HCT116 (cell line): Measurements from ENCODE around the gene SLC46A3. TPM values are rescaled to one million over a fixed set of nuclear protein-coding genes. Genes with fewer than 3 reads are reported as not detected.

Experiments used
- ATAC-seq: fragments of 200-7000 bp; cut with Tn5 transposase; 2 replicates; pipeline ENCODE4 v1.9.1; 2020; ENCODE audit warnings: mild to moderate bottlenecking, moderate library complexity
- BruUV-seq: library from RNA; stranded (reverse); fragments of 400-500 nt; replicated peaks from 2 replicates; lab custom pipeline; 2021; lab: Mats Ljungman, UMichigan
- CTCF ChIA-PET: fragments of 300-600 bp; sonication (Branson Sonifier 250); formaldehyde crosslinking; loops from one replicate; lab custom pipeline; 2021; ENCODE audit warnings: antibody characterized with exemption; lab: Charles Lee
- POLR2A ChIA-PET: fragments of 300-600, 350-600 bp; sonication (Branson Sonifier 250); formaldehyde crosslinking; loops from one replicate; lab custom pipeline; 2021; ENCODE audit warnings: antibody characterized with exemption; lab: Charles Lee
- RAD21 ChIA-PET, 2 experiments: fragments of 300-600 bp; sonication (Branson Sonifier 250); formaldehyde crosslinking; loops; one replicate each; lab custom pipeline; 2023; ENCODE audit warnings: low total read pairs in 2 of 2; ENCODE audit not compliant: uncharacterized antibody in 2 of 2, unreplicated experiment in 2 of 2, low non-redundant PET in 1 of 2; lab: Charles Lee
- DNase-seq: peaks from one replicate; pipeline ENCODE4 v3.0.0-alpha.2; 2010; ENCODE audit warnings: low read depth, low spot score
- H2AFZ ChIP-seq: fragments of 200-600 bp; shearing (Covaris generic), sonication (generic); 2 replicates; pipeline ENCODE4 v1.6.1; 2017; ENCODE audit warnings: low read depth, mixed run types, mixed read lengths, antibody characterized with exemption, low read length; ENCODE audit not compliant: poor library complexity, severe bottlenecking
- H3K27ac ChIP-seq: 2 replicates; pipeline ENCODE4 v1.5.1; 2012; ENCODE audit warnings: low read depth, low read length
- H3K27me3 ChIP-seq: fragments of 200-600 bp; sonication (generic); 2 replicates; pipeline ENCODE4 v1.6.1; 2016; ENCODE audit warnings: mixed run types, low read length, mixed read lengths; ENCODE audit not compliant: insufficient read depth
- H3K36me3 ChIP-seq, 2 experiments: fragments of 200-500 bp in 1 of 2; fragments of 200-600 bp in 1 of 2; sonication (Bioruptor generic) in 1 of 2; sonication (generic) in 1 of 2; 2 replicates each; pipeline versions ENCODE4 v1.5.1 to v1.6.1; 2014 to 2016; ENCODE audit warnings: low read length in 2 of 2, inconsistent platforms in 1 of 2, mixed read lengths in 1 of 2, mixed run types in 1 of 2; ENCODE audit not compliant: insufficient read depth in 2 of 2, control insufficient read depth in 1 of 2
- H3K4me1 ChIP-seq, 2 experiments: fragments of 200-600 bp in 1 of 2; sonication (generic) in 1 of 2; 2 replicates each; pipeline versions ENCODE4 v1.5.1 to v1.6.1; 2012 to 2017; ENCODE audit warnings: low read length in 2 of 2, inconsistent platforms in 1 of 2, mild to moderate bottlenecking in 1 of 2, mixed read lengths in 1 of 2, mixed run types in 1 of 2, moderate library complexity in 1 of 2; ENCODE audit not compliant: insufficient read depth in 2 of 2, control insufficient read depth in 1 of 2
- H3K4me2 ChIP-seq: fragments of 200-600 bp; sonication (generic); 2 replicates; pipeline ENCODE4 v1.6.1; 2017; ENCODE audit warnings: mixed run types, low read length, mixed read lengths
- H3K4me3 ChIP-seq, 2 experiments: fragments of 200-600 bp in 1 of 2; sonication (generic) in 1 of 2; replicated peaks in 1 of 2; 2 replicates each; pipeline ENCODE4 v1.5.1; 2011 to 2016; ENCODE audit warnings: low read length in 2 of 2, control low read depth in 1 of 2, low read depth in 1 of 2, mild to moderate bottlenecking in 1 of 2, mixed read lengths in 1 of 2, mixed run types in 1 of 2
- H3K79me2 ChIP-seq: fragments of 200-600 bp; sonication (generic); 2 replicates; pipeline ENCODE4 v1.6.1; 2017; ENCODE audit warnings: mild to moderate bottlenecking, mixed run types, low read length, moderate library complexity, mixed read lengths; ENCODE audit not compliant: insufficient read depth
- H3K9ac ChIP-seq: fragments of 200-600 bp; sonication (generic); 2 replicates; pipeline ENCODE4 v1.6.1; 2016; ENCODE audit warnings: low read length, mixed read lengths
- H3K9me2 ChIP-seq: fragments of 200-600 bp; sonication (generic), shearing (Covaris generic); 2 replicates; pipeline ENCODE4 v1.6.1; 2017; ENCODE audit warnings: mixed run types, mild to moderate bottlenecking, moderate library complexity; ENCODE audit not compliant: insufficient read depth
- H3K9me3 ChIP-seq, 2 experiments: fragments of 200-500 bp in 1 of 2; fragments of 200-600 bp in 1 of 2; sonication (Bioruptor generic) in 1 of 2; sonication (generic) in 1 of 2; 2 replicates each; pipeline ENCODE4 v1.6.1; 2014 to 2017; ENCODE audit warnings: low read length in 2 of 2, mixed read lengths in 2 of 2, inconsistent platforms in 1 of 2, low read depth in 1 of 2, mild to moderate bottlenecking in 1 of 2, mixed run types in 1 of 2, moderate library complexity in 1 of 2; ENCODE audit not compliant: control insufficient read depth in 1 of 2, insufficient read depth in 1 of 2
- H4K20me1 ChIP-seq: fragments of 200-600 bp; sonication (generic), shearing (Covaris generic); 2 replicates; pipeline ENCODE4 v1.6.1; 2017; ENCODE audit warnings: mixed run types, mild to moderate bottlenecking, moderate library complexity; ENCODE audit not compliant: insufficient read depth
- CEBPB ChIP-seq: IDR thresholded peaks from 2 replicates; pipeline ENCODE4 v1.6.1; 2012; ENCODE audit warnings: low read depth
- EGR1 ChIP-seq: IDR thresholded peaks from 2 replicates; pipeline ENCODE4 v1.6.1; 2012; ENCODE audit warnings: low read depth
- ELF1 ChIP-seq: IDR thresholded peaks from 2 replicates; pipeline ENCODE4 v1.6.1; 2012; ENCODE audit warnings: low read depth, borderline replicate concordance
- EZH2phosphoT487 ChIP-seq: fragments of 200-600 bp; IDR thresholded peaks from 2 replicates; pipeline ENCODE4 v1.6.1; 2018; ENCODE audit warnings: antibody characterized with exemption, borderline replicate concordance
- YY1 ChIP-seq: IDR thresholded peaks from 2 replicates; pipeline ENCODE4 v1.6.1; 2011; ENCODE audit warnings: low read length, low read depth, moderate library complexity, mild to moderate bottlenecking; ENCODE audit not compliant: insufficient replicate concordance; ENCODE audit errors: extremely low read depth
- ZFX ChIP-seq: fragments of 450-650 bp; IDR thresholded peaks from 2 replicates; pipeline ENCODE4 v1.6.1; 2017
- ZNF274 ChIP-seq: fragments of 200-500 bp; sonication (Bioruptor generic); IDR thresholded peaks from 2 replicates; pipeline ENCODE4 v1.6.1; 2014; ENCODE audit warnings: mild to moderate bottlenecking, low read depth, low read length, inconsistent platforms
- intact Hi-C: fragments of 100-400 bp; cut with micrococcal nuclease; formaldehyde crosslinking; loops from 2 replicates; pipeline ENCODE4 v1.10.0; 2022
- total RNA-seq: library from RNA; stranded (reverse); gene quantifications from one replicate; pipeline ENCODE4 v1.2.1, GENCODE V29; 2021; ENCODE audit not compliant: unreplicated experiment
- TF ChIP-seq, protein P1 (sequence below): IDR thresholded peaks from 2 replicates; pipeline ENCODE4 v1.6.1; 2012; ENCODE audit warnings: low read depth
- TF ChIP-seq, protein P2 (sequence below): IDR thresholded peaks from 2 replicates; pipeline ENCODE4 v1.6.1; 2012
- TF ChIP-seq, protein P3 (sequence below): IDR thresholded peaks from 2 replicates; pipeline ENCODE4 v1.6.1; 2011; ENCODE audit warnings: mild to moderate bottlenecking, low read length, moderate library complexity; ENCODE audit not compliant: insufficient replicate concordance; ENCODE audit errors: extremely low read depth

Gene SLC46A3
- total RNA-seq, 1 experiment from 2014 or later, result 0.93 TPM

DNA sequence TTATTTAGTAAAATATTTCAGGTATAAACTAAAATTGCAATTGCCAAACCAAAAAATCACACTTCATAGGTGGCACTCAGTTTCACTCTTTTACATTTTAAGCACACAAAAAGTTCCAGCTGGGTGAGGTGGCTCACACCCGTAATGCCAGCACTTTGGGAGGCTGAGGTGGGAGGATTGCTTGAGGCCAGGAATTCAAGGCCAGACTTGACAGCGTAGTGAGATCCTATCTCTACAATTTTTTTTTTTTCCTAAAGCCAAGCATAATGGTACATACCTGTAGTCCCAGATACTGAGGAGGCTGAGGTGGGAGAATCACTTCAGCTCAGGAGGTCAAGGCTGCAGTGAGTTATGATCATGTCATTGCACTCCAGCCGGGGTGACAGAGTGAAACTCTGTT is 20.6 kb upstream of the SLC46A3 start (continued):
- no peak for TF ChIP-seq ZNF274
- TF ChIP-seq, protein P1, sequence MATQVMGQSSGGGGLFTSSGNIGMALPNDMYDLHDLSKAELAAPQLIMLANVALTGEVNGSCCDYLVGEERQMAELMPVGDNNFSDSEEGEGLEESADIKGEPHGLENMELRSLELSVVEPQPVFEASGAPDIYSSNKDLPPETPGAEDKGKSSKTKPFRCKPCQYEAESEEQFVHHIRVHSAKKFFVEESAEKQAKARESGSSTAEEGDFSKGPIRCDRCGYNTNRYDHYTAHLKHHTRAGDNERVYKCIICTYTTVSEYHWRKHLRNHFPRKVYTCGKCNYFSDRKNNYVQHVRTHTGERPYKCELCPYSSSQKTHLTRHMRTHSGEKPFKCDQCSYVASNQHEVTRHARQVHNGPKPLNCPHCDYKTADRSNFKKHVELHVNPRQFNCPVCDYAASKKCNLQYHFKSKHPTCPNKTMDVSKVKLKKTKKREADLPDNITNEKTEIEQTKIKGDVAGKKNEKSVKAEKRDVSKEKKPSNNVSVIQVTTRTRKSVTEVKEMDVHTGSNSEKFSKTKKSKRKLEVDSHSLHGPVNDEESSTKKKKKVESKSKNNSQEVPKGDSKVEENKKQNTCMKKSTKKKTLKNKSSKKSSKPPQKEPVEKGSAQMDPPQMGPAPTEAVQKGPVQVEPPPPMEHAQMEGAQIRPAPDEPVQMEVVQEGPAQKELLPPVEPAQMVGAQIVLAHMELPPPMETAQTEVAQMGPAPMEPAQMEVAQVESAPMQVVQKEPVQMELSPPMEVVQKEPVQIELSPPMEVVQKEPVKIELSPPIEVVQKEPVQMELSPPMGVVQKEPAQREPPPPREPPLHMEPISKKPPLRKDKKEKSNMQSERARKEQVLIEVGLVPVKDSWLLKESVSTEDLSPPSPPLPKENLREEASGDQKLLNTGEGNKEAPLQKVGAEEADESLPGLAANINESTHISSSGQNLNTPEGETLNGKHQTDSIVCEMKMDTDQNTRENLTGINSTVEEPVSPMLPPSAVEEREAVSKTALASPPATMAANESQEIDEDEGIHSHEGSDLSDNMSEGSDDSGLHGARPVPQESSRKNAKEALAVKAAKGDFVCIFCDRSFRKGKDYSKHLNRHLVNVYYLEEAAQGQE, result no peak
- TF ChIP-seq, protein P2, sequence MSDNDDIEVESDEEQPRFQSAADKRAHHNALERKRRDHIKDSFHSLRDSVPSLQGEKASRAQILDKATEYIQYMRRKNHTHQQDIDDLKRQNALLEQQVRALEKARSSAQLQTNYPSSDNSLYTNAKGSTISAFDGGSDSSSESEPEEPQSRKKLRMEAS, result no peak

DNA sequence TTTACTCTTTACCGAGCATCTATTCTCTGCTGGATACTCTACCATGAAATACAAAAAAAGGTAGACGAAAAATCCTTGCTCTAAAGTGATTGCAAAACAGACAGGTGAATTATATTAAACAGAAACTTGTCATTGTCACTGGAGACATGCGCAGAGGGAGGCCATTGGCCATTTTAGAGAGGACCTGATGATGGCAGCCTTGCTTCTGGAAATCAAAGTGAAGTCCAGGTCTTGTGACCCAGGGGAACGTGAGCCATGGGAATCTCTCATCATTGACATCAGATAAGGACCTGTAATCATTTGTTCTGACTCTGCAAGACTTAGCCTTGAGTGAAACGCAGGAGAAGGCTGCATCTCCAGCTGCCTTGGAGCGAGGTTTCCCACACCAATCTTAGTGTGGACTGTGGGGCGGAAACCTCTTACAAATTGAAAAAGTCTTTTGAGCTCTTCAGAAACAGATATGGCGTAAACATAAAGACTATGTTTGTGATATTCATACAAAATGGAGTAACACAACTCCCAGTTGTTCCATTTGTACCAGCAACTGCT is 16.8 kb upstream of the SLC46A3 start:
- H4K20me1 ChIP-seq, result no peaks in the 10 kb centered on the region
- H3K4me1 ChIP-seq, result no peaks in the 10 kb centered on the region
- no peak for ATAC-seq
- no TSS peak for BruUV-seq
- no peaks in the 10 kb centered on the region; the same call in 1 of the 2 replicates for H3K27me3 ChIP-seq
- H3K36me3 ChIP-seq, result no peaks in the 10 kb centered on the region
- TF ChIP-seq CEBPB (no peak), YY1 (no peak), ZFX (no peak), EGR1 (no peak), ELF1 (no peak), EZH2phosphoT487 (no peak)
- TF ChIP-seq, protein P3, sequence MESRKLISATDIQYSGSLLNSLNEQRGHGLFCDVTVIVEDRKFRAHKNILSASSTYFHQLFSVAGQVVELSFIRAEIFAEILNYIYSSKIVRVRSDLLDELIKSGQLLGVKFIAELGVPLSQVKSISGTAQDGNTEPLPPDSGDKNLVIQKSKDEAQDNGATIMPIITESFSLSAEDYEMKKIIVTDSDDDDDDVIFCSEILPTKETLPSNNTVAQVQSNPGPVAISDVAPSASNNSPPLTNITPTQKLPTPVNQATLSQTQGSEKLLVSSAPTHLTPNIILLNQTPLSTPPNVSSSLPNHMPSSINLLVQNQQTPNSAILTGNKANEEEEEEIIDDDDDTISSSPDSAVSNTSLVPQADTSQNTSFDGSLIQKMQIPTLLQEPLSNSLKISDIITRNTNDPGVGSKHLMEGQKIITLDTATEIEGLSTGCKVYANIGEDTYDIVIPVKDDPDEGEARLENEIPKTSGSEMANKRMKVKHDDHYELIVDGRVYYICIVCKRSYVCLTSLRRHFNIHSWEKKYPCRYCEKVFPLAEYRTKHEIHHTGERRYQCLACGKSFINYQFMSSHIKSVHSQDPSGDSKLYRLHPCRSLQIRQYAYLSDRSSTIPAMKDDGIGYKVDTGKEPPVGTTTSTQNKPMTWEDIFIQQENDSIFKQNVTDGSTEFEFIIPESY, result no peak
- ChIA-PET RAD21 (no interaction called here), POLR2A (no interaction called here), CTCF (no interaction called here)
- no peak overlapping the region for H3K4me2 ChIP-seq
- no peak for DNase-seq
- no peak overlapping the region for H3K27ac ChIP-seq
- no peaks in the 10 kb centered on the region for H3K79me2 ChIP-seq
- no peaks in the 10 kb centered on the region for H3K9me3 ChIP-seq
- no peaks in the 10 kb centered on the region for H3K9me2 ChIP-seq
- no peak overlapping the region for H2AFZ ChIP-seq
- H3K4me3 ChIP-seq, result no peak overlapping the region
- H3K9ac ChIP-seq, result no peak overlapping the region
- intact Hi-C loops, result no loop called here
